GM12875 (cell line): ENCODE results near the gene PTPRM.

Source experiments
- H3K4me3 ChIP-seq: one replicate; pipeline ENCODE4 v1.5.1; 2011; ENCODE audit warnings: low read depth, low read length, control low read depth
- TF ChIP-seq, protein P1 (sequence below): IDR thresholded peaks from 2 replicates; pipeline ENCODE4 v1.5.1; 2011; ENCODE audit warnings: low read depth, mild to moderate bottlenecking, control low read depth, inconsistent platforms, low read length, moderate library complexity, borderline replicate concordance; ENCODE audit not compliant: insufficient read depth

Gene PTPRM

DNA sequence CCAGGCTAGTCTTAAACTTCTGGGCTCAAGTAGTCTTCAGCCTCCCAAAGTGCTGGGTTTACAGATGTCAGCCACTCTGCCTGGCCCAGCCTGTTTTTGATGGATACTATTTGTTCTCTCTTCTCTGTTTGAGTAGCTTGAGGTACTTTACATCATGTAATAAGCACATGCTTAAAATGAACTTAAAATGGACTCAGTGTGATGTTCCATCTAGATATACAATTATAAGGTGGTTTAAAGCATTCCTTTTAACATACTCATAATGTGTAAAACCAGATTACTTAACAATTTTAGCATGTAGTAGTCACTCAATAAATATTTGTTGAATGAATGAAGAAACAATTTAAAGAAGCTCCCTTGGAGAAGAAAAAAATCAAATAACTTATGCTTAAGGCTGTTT is 9.6 kb downstream of the PTPRM start:
- H3K4me3 ChIP-seq: no peak overlapping the region
- TF ChIP-seq, protein P1, sequence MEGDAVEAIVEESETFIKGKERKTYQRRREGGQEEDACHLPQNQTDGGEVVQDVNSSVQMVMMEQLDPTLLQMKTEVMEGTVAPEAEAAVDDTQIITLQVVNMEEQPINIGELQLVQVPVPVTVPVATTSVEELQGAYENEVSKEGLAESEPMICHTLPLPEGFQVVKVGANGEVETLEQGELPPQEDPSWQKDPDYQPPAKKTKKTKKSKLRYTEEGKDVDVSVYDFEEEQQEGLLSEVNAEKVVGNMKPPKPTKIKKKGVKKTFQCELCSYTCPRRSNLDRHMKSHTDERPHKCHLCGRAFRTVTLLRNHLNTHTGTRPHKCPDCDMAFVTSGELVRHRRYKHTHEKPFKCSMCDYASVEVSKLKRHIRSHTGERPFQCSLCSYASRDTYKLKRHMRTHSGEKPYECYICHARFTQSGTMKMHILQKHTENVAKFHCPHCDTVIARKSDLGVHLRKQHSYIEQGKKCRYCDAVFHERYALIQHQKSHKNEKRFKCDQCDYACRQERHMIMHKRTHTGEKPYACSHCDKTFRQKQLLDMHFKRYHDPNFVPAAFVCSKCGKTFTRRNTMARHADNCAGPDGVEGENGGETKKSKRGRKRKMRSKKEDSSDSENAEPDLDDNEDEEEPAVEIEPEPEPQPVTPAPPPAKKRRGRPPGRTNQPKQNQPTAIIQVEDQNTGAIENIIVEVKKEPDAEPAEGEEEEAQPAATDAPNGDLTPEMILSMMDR: no peak

DNA sequence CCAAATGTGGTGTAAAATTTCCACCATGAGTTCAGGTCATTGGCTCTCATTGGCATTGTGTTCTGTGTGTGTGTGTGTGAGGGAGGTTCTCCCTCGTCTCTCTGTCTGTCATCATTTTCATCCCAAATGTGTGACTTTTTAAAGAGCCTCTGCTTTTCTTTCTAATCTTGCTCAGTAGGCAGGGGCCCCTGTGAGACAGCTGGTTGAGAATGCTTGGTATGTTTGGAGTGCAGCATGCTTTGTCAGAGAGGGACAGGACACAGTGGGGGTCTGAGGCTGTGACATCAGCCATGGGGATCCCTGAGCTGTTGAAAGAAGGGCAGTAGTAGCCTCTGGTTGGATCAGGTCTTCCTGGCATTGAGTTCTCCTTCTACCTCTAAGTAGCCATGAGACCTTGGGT is 10.6 kb downstream of the PTPRM start:
- TF ChIP-seq, protein P1: no peak
- H3K4me3 ChIP-seq: no peak overlapping the region

DNA sequence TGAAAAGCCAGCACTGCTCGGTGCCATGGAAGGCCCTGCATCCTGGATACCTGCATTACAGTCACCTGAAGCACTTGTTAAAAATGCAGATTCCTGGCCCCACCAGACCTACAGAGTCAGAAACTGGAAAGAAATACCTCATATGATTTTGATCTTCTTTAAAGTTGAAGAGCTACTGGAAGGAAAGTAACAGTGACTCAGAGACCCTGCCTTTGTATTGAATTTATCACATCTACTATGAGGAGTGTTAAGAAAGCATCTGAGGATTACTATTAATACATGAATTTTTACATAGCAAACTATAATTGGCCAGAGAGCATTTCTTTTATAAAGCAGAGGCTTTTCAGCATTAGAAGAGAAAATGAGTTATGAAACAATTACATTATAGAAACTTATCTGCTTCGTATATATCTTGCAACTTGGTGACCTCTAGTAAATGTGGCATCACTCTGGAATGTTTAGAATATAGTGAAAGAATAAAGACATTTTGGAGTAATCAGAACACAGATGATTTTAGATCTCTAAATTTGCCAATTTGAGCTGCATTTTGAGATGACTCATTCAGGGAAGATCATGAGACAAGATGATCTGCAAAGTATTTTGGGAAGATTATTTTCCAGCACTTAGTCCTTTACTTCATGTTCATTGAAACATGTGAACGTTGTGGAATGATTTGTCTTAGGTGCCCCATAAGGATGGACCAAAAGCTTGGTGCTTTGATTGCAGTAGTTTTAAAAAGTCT is 12.2 kb downstream of the PTPRM start:
- TF ChIP-seq, protein P1: no peak
- no peak overlapping the region for H3K4me3 ChIP-seq

DNA sequence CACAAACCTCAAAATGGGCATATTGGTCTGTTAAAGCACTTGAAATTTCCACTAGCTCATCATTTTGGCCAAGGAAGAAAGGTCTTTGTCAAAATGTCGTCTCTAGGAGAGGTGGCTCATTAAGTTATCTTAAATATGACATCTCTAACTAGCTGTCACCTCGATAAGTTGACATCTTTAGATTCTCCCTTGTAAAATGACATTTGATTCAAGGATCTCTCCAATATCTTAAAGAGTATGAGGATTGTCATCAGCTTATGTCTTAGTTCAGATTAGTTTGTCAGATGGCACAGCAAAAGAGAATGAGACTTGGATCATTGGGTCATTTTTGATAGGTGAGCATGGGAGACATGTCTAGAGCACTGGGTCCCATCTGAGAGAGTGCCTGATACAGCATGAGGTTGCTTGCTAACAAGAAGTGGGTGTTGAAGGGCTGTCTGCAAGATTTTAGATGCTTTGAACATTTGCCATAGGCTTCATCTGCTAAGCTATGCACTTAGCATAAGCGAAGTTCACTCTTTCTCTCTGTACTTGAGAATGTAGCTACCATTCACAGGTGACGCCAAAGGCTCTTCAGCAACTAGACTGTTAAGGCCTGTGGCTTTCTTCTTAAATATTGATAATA is 12.9 kb downstream of the PTPRM start:
- TF ChIP-seq, protein P1: no peak
- H3K4me3 ChIP-seq: no peak overlapping the region

DNA sequence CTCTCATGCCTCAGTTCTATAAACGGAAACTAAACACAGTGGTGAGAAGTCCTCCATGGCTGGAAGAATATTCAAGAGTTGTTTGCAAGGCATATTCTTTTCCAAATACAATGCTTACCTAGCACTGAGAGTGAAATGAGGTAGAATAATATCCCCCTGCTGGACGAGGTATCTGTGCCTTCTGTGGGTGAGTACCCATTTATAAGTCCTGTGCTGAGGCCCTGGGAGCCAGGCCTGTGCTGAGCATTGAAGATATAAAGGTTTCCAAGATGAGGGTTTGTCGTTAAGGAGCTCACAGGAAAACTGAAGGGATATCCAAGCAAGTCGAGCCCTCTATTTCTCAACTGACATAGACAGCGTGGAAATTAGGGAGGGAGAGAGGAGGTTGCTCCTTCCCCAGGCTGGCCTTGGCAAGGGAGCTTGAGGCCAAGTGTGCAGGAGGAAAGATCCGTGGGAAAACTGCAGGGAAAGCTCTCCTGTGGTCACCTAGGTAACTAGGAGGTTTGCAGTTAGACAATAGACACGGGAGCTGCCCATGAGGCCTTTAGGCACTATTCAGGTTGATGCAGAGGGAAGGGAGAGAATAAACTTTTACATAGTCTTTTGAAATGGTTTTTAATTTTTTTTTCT is 17.6 kb downstream of the PTPRM start:
- TF ChIP-seq, protein P1: no peak
- no peak overlapping the region for H3K4me3 ChIP-seq

DNA sequence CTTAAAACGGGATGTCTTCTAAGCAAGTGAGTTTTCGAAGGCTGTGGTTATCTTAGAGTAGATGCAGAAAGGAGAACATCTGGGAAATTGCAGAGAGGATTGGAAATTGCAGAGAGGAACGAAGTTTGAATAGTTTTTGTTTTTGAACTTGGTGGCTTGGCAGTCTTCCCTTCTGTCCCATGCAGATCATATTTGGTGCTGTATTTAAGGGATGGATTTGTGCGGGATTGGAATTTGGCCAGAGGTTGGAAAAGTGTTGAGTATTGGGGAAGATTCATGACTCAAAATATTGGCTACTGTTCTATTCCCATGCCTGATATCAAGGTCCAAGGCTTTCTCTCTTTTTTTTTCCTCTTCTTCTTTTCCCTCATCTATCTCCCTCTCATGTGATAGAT is 18.2 kb downstream of the PTPRM start:
- no peak overlapping the region for H3K4me3 ChIP-seq
- TF ChIP-seq, protein P1: no peak
